GM18511 (cell line): ENCODE data around the gene SHC3.
A peak's percentile ranks its signal among the peaks of the same experiment; 100 is the strongest.

Source experiments
- ATAC-seq: cut with Tn5 transposase; IDR thresholded peaks from one replicate; pipeline ENCODE4 v1.9.1; 2021; ENCODE audit warnings: mild to moderate bottlenecking, moderate library complexity; ENCODE audit not compliant: unreplicated experiment

Gene SHC3

GRCh38 chr9:89006996-89007967 is 171.3 kb downstream of the SHC3 start:
- no peak for ATAC-seq

DNA sequence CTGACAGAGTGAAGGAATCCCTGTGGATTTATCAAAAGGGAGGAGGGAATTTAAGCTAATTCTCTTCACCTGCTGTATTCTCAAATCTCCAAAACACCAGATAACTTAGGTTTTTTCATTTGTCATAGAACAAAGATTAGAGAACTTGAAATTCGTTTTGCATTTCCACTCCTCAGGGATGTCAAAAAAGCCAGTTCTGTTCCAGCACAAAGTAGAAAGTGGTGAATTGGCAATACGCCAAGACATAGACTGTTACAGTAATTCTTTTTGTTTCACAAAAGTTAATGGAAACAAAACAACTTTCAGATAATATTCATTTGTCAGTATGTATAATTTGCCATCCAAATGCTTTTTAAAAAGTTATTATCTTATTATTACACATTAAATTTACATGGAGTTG is 172.4 kb downstream of the SHC3 start:
- no peak for ATAC-seq

DNA sequence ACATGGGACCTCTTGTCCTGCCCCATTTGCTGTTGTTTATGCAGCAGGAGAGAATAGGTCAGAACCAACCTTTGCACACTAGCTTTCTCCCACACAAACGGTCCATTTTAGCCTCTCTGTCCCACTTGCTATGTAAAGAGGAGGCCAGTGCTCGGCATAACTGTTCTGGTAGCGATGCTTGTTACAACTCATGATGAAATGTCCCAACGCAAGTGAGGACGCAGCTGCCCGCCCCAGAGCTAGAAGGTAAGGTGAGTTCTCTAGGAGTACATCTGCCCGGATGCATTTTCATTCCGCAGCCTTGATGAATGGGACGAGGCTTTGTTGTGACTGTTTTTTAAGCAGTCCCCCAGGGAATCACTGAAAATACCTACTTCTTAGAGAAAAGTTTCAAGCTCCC is 173.3 kb downstream of the SHC3 start:
- ATAC-seq = no peak

DNA sequence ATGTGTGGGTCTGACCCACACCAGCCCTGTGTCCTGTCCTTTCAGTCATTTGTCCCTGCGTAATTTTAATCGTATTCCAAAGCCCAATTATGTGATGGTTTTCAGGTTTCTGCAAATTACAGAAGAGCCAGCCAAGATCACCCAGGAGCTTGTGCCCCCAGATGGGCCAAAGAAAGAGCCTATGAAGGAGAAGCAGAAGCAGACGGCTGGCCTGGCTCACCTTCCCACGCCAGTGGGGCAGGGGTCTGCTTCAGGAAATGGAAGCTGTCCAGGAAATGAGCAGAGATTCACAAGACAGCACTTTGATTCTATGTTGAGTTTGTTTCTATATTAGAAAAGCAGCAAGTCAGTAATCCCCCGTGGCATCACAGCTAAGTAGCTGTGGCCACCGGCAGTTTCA is 175.6 kb downstream of the SHC3 start:
- ATAC-seq = no peak

- no peak for ATAC-seq
Observed at GRCh38 chr9:89001917-89002540, 176.6 kb downstream of the SHC3 start.

DNA sequence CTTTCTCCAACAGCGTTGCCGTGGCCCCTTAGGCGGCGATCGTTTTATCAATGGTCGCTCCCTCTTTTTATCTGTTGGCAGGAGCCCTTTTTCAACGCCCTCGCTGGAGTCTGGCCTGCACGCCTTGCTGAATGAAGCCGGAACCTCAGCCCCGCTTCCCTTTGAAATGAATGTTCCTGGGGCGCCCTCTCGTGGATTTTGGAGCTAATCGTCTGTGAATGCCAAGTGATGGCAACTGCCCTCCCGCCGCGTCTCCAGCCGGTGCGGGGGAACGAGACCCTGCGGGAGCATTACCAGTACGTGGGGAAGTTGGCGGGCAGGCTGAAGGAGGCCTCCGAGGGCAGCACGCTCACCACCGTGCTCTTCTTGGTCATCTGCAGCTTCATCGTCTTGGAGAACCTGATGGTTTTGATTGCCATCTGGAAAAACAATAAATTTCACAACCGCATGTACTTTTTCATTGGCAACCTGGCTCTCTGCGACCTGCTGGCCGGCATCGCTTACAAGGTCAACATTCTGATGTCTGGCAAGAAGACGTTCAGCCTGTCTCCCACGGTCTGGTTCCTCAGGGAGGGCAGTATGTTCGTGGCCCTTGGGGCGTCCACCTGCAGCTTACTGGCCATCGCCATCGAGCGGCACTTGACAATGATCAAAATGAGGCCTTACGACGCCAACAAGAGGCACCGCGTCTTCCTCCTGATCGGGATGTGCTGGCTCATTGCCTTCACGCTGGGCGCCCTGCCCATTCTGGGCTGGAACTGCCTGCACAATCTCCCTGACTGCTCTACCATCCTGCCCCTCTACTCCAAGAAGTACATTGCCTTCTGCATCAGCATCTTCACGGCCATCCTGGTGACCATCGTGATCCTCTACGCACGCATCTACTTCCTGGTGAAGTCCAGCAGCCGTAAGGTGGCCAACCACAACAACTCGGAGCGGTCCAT is 177.4 kb downstream of the SHC3 start:
- ATAC-seq = peak; percentile 95

GRCh38 chr9:89000371-89000781 is 178.2 kb downstream of the SHC3 start:
- no peak for ATAC-seq

DNA sequence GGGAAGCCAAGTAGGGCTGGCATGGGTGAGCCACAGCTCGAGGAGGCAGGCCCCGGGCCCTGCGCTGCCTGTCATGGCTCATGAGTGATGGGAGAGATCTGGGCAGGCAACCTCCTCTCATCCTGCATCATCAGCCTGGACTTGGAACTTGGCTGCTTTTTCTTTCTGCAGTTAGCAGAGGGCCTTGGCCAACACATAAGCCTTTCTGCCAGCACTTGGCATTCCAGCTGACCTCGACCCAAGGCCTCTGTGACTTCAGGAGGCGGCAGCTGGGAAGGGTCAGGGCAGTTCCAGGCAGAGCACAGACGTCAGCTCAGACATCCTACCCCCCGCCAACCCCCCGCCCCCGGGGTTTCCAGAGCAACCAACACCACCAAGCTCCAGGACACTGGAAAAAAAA is 179.7 kb downstream of the SHC3 start:
- ATAC-seq = no peak

DNA sequence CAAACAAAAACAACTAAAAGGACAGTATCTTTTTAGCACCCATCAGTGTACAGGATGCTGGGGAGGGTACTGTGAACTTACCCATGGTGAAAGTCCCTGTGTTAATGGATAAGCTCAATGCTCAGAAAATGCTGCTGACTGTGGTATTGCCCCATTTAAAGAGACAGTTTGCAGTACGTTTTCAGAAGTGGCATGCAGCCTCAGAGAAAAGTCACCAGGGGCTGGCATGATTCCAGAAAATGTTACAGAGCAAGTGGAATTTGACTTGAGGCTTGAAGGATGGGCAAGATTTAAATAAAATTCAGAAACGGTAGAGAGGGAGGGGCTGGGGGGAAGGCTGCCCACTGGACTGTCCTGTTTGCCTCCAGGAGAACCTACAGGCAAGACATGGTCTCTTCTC is 180.1 kb downstream of the SHC3 start:
- ATAC-seq = no peak

GRCh38 chr9:88997646-88998045 is 181.0 kb downstream of the SHC3 start:
- ATAC-seq = no peak

- ATAC-seq = no peak
Observed at GRCh38 chr9:88996921-88997235, 181.7 kb downstream of the SHC3 start.

- ATAC-seq = no peak
Observed at GRCh38 chr9:88996046-88996920, 182.3 kb downstream of the SHC3 start.

DNA sequence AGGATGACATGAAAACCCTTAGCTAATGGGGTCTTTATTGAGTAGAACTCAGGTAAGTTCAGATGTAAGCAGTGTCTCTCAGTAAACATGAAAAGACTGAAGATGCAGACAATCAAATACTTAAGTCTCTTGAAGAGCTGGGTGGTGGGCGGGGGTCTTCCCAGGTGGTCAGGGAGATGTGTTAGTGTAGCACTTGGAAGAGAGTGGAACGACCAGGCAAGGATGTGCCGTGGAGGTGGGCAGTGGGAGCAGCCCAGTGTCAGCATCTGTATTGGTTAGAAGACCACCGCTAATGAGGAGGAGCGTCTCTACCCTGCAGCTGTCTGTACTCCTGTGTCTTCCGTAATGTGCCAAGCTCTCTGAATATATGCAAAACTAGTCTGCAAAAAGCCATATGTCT is 183.0 kb downstream of the SHC3 start:
- ATAC-seq = no peak

GRCh38 chr9:88995200-88995577 is 183.4 kb downstream of the SHC3 start:
- no peak for ATAC-seq

- no peak for ATAC-seq
Observed at GRCh38 chr9:88994469-88995199, 184.0 kb downstream of the SHC3 start.

GRCh38 chr9:88993871-88994460 is 184.7 kb downstream of the SHC3 start:
- ATAC-seq = no peak

DNA sequence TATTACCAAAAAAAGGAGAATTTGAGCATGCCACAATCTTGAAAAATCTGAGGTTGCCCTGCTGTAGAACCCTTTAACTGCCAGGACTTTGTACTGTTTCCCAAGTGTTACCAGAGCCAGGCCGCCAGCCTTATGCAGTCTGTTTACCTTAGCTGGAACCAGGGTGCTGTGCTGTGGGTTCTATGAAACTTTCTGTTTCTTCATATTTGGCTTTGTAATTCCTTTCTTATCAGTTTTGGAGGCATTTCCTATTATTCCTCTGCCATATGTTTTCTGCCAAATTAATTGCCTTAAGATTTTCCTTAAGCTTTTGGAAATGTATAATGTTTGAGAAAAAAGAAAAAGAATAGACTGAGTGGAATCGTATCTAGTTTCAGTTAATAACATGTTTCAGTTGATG is 185.3 kb downstream of the SHC3 start:
- no peak for ATAC-seq

- ATAC-seq = no peak
Observed at GRCh38 chr9:88992556-88992955, 186.1 kb downstream of the SHC3 start.
